Measurements from ENCODE around the gene TPSAB1. TPM values are rescaled to one million over a fixed set of nuclear protein-coding genes. Genes with fewer than 3 reads are reported as not detected.

TPSAB1 gene
- total RNA-seq, 1 experiment from 2014 or later = 0.25 TPM

DNA sequence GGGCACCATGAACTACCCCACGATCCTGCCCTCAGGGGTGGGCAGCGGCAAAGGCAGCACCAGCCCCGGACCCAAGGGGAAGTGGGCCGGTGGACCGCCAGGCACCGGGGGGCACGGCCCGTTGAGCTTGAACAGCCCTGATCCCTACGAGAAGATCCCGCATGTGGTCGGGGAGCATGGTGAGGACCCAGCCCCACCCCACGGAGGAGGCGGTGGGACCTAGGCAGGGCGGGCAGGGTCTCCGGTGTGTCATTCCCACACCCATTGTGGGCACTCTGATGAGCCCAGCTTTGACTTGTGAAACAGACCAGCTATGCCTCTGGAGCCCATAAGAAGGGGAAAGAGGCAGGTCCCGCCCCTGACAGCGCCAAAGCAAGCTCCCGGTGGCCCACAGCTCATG lies 38.2 kb upstream of the TPSAB1 start:
- Histone ChIP-seq H3K36me3 (ENCODE audit: control insufficient read depth in 1 of 2, insufficient read depth in 2 of 2, low read length in 2 of 2) (no peaks in the 10 kb centered on the region), H3K9me3 (ENCODE audit: control insufficient read depth in 1 of 2, insufficient read depth in 1 of 2, low read depth in 1 of 2, low read length in 2 of 2) (no peaks in the 10 kb centered on the region), H3K4me1 (ENCODE audit: control insufficient read depth in 1 of 2, insufficient read depth in 2 of 2, low read length in 2 of 2) (peaks cover 0 to 14% of the 10 kb centered on the region in 2 experiments; a peak in 2 of 4 replicates), H3K4me2 (ENCODE audit: low read length) (no peak overlapping the region), H3K4me3 (replicated peaks in 1 of 2; ENCODE audit: low read depth in 1 of 2, low read length in 2 of 2) (no peak overlapping the region), H3K27ac (ENCODE audit: low read depth, low read length) (no peak overlapping the region), H3K9ac (ENCODE audit: low read length) (no peak overlapping the region), H3K79me2 (ENCODE audit: insufficient read depth, low read length) (no peaks in the 10 kb centered on the region), H2AFZ (ENCODE audit: low read depth, low read length, poor library complexity, severe bottlenecking) (no peak overlapping the region), H3K27me3 (ENCODE audit: insufficient read depth, low read length) (no peaks in the 10 kb centered on the region), H4K20me1 (ENCODE audit: insufficient read depth) (no peaks in the 10 kb centered on the region), H3K9me2 (ENCODE audit: insufficient read depth) (no peaks in the 10 kb centered on the region)
- ChIA-PET RAD21 (ENCODE audit: low non-redundant PET in 1 of 2, low total read pairs in 2 of 2, uncharacterized antibody in 2 of 2, unreplicated experiment in 2 of 2) (no interaction called here), CTCF (no interaction called here), POLR2A (no interaction called here)
- no TSS peak for BruUV-seq (replicated peaks)
- DNase-seq (ENCODE audit: low read depth, low spot score) (no peak), ATAC-seq (no peak)
- TF ChIP-seq ZFX (IDR thresholded peaks at IDR 0.05) = no peak
- no peak for TF ChIP-seq SP1 (IDR thresholded peaks at IDR 0.05; ENCODE audit: low read depth)
- TF ChIP-seq FOSL1 (IDR thresholded peaks at IDR 0.05; ENCODE audit: low read depth) = no peak
- TF ChIP-seq EZH2 (IDR thresholded peaks at IDR 0.05) = no peak
- no peak for TF ChIP-seq SIN3A (IDR thresholded peaks at IDR 0.05; ENCODE audit: low read depth)
- TF ChIP-seq ZBTB33 (IDR thresholded peaks at IDR 0.05; ENCODE audit: extremely low read depth, insufficient replicate concordance, low read length) = no peak
- no peak for TF ChIP-seq ELF1 (IDR thresholded peaks at IDR 0.05; ENCODE audit: borderline replicate concordance, low read depth)
- TF ChIP-seq CEBPB (IDR thresholded peaks at IDR 0.05; ENCODE audit: low read depth) = no peak
- TF ChIP-seq, protein P1, sequence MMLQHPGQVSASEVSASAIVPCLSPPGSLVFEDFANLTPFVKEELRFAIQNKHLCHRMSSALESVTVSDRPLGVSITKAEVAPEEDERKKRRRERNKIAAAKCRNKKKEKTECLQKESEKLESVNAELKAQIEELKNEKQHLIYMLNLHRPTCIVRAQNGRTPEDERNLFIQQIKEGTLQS (IDR thresholded peaks at IDR 0.05) = no peak
- no peak for TF ChIP-seq EZH2phosphoT487 (IDR thresholded peaks at IDR 0.05; ENCODE audit: borderline replicate concordance)
- intact Hi-C loops (cut with micrococcal nuclease) = no loop called here

DNA sequence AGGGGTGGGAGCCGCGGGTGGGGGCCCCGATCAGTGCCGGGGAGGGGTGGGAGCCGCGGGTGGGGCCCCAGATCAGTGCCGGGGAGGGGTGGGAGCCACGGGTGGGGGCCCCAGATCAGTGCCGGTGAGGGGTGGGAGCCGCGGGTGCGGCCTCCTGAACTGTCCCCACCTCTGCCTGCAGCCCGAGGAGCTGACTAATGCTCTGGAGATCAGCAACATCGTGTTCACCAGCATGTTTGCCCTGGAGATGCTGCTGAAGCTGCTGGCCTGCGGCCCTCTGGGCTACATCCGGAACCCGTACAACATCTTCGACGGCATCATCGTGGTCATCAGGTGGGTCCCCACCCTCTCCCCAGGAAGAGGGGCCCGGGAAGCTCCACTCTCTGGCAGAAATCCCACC lies 35.6 kb upstream of the TPSAB1 start:
- no peaks in the 10 kb centered on the region for H3K9me2 ChIP-seq (ENCODE audit: insufficient read depth)
- no peaks in the 10 kb centered on the region for H3K9me3 ChIP-seq (ENCODE audit: control insufficient read depth in 1 of 2, insufficient read depth in 1 of 2, low read depth in 1 of 2, low read length in 2 of 2)
- ChIA-PET RAD21 (ENCODE audit: low non-redundant PET in 1 of 2, low total read pairs in 2 of 2, uncharacterized antibody in 2 of 2, unreplicated experiment in 2 of 2) (no interaction called here), POLR2A (no interaction called here), CTCF (no interaction called here)
- no peaks in the 10 kb centered on the region for H3K27me3 ChIP-seq (ENCODE audit: insufficient read depth, low read length)
- no peaks in the 10 kb centered on the region for H4K20me1 ChIP-seq (ENCODE audit: insufficient read depth)
- BruUV-seq (replicated peaks) = no TSS peak
- TF ChIP-seq EZH2 (IDR thresholded peaks at IDR 0.05) (no peak), ZNF274 (IDR thresholded peaks at IDR 0.05; ENCODE audit: low read depth, low read length) (no peak), YY1 (IDR thresholded peaks at IDR 0.05; ENCODE audit: extremely low read depth, insufficient replicate concordance, low read depth, low read length) (no peak), ELF1 (IDR thresholded peaks at IDR 0.05; ENCODE audit: borderline replicate concordance, low read depth) (no peak), EGR1 (IDR thresholded peaks at IDR 0.05; ENCODE audit: low read depth) (no peak), SIN3A (IDR thresholded peaks at IDR 0.05; ENCODE audit: low read depth) (no peak), ZBTB33 (IDR thresholded peaks at IDR 0.05; ENCODE audit: extremely low read depth, insufficient replicate concordance, low read length) (no peak), ZFX (IDR thresholded peaks at IDR 0.05) (no peak)
- TF ChIP-seq, protein P2, sequence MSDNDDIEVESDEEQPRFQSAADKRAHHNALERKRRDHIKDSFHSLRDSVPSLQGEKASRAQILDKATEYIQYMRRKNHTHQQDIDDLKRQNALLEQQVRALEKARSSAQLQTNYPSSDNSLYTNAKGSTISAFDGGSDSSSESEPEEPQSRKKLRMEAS (IDR thresholded peaks at IDR 0.05) = no peak
- TF ChIP-seq, protein P1 (IDR thresholded peaks at IDR 0.05) = no peak
- H3K27ac ChIP-seq (ENCODE audit: low read depth, low read length) = no peak overlapping the region
- DNase-seq (ENCODE audit: low read depth, low spot score) (no peak), ATAC-seq (no peak)
- no peaks in the 10 kb centered on the region for H3K4me1 ChIP-seq (ENCODE audit: control insufficient read depth in 1 of 2, insufficient read depth in 2 of 2, low read length in 2 of 2)
- H3K4me3 ChIP-seq (replicated peaks in 1 of 2; ENCODE audit: low read depth in 1 of 2, low read length in 2 of 2) = no peak overlapping the region
- intact Hi-C loops (cut with micrococcal nuclease) = no loop called here
- H3K36me3 ChIP-seq (ENCODE audit: control insufficient read depth in 1 of 2, insufficient read depth in 2 of 2, low read length in 2 of 2) = no peaks in the 10 kb centered on the region
- no peak overlapping the region for H3K9ac ChIP-seq (ENCODE audit: low read length)
- no peaks in the 10 kb centered on the region for H3K79me2 ChIP-seq (ENCODE audit: insufficient read depth, low read length)
- no peak overlapping the region for H3K4me2 ChIP-seq (ENCODE audit: low read length)
- no peak overlapping the region for H2AFZ ChIP-seq (ENCODE audit: low read depth, low read length, poor library complexity, severe bottlenecking)

Measured in HCT116 (cell line).